GM12878 (cell line): Measurements from ENCODE around the gene GALNT18. TPM values are rescaled to one million over a fixed set of nuclear protein-coding genes. Genes with fewer than 3 reads are reported as not detected.

Source experiments
- ATAC-seq: fragments of 200-7000 bp; cut with Tn5 transposase; 3 replicates; pipeline ENCODE4 v1.9.1; 2020; ENCODE audit warnings: mild to moderate bottlenecking, moderate library complexity
- BruUV-seq: library from RNA; stranded (reverse); fragments of 400-500 nt; replicated peaks from 2 replicates; lab custom pipeline; 2021; lab: Mats Ljungman, UMichigan
- CTCF ChIA-PET: fragments of 300-600 bp; sonication (Branson Sonifier 250); formaldehyde crosslinking; extraction: SDS; loops from one replicate; lab custom pipeline; 2021; ENCODE audit warnings: inconsistent platforms; lab: Yijun Ruan, JAX
- POLR2A ChIA-PET: fragments of 350-600 bp; formaldehyde crosslinking; extraction: SDS; loops from one replicate; lab custom pipeline; 2021; ENCODE audit warnings: inconsistent platforms; lab: Charles Lee
- RAD21 ChIA-PET: fragments of 300-600 bp; sonication (Branson Sonifier 250); formaldehyde crosslinking; loops from one replicate; lab custom pipeline; 2023; ENCODE audit warnings: antibody characterized with exemption; ENCODE audit not compliant: unreplicated experiment; lab: Charles Lee
- SMC1A ChIA-PET: fragments of 300-600 bp; sonication (Branson Sonifier 250); formaldehyde crosslinking; loops from one replicate; lab custom pipeline; 2023; ENCODE audit not compliant: unreplicated experiment, uncharacterized antibody; lab: Charles Lee
- DNase-seq: peaks from one replicate; pipeline ENCODE4 v3.0.0-alpha.2; 2011; ENCODE audit warnings: low read depth, low spot score
- FAIRE-seq: peaks from 3 replicates; lab custom pipeline; 2011; peaks lifted over from hg19 to GRCh38; lab: Jason Lieb, UNC
- H2AFZ ChIP-seq: 2 replicates; pipeline ENCODE4 v1.6.0; 2011; ENCODE audit warnings: low read depth, low read length, control low read depth; ENCODE audit not compliant: control insufficient read depth
- H3K27ac ChIP-seq: 2 replicates; pipeline ENCODE4 v1.5.1; 2011; ENCODE audit warnings: control low read depth; ENCODE audit not compliant: control insufficient read depth, insufficient read depth
- H3K27me3 ChIP-seq, 2 experiments: replicated peaks in 1 of 2; 2 replicates each; pipeline versions ENCODE4 v1.6.0 to v1.6.1; 2011; ENCODE audit warnings: low read length in 1 of 2; ENCODE audit not compliant: control insufficient read depth in 2 of 2, insufficient read depth in 2 of 2
- H3K36me3 ChIP-seq, 2 experiments: 2 replicates each; pipeline ENCODE4 v1.5.1; 2011; ENCODE audit warnings: low read length in 1 of 2; ENCODE audit not compliant: control insufficient read depth in 2 of 2, insufficient read depth in 2 of 2
- H3K4me1 ChIP-seq: 2 replicates; pipeline ENCODE4 v1.6.1; 2011; ENCODE audit warnings: mild to moderate bottlenecking, low read length, moderate library complexity, mixed read lengths; ENCODE audit not compliant: control insufficient read depth, insufficient read depth
- H3K4me2 ChIP-seq: 2 replicates; pipeline ENCODE4 v1.6.0; 2011; ENCODE audit warnings: control low read depth; ENCODE audit not compliant: control insufficient read depth, insufficient read depth
- H3K4me3 ChIP-seq: fragments of 200-600 bp; sonication (generic); 2 replicates; pipeline ENCODE4 v1.5.1; 2016
- H3K79me2 ChIP-seq: 2 replicates; pipeline ENCODE4 v1.6.0; 2011; ENCODE audit warnings: low read length; ENCODE audit not compliant: control insufficient read depth, insufficient read depth
- H3K9ac ChIP-seq: 2 replicates; pipeline ENCODE4 v1.8.0; 2011; ENCODE audit warnings: low read length, control low read depth, mixed read lengths; ENCODE audit not compliant: control insufficient read depth, insufficient read depth
- H3K9me3 ChIP-seq: replicated peaks from 3 replicates; pipeline ENCODE4 v1.5.1; 2011; ENCODE audit warnings: mild to moderate bottlenecking, low read length; ENCODE audit not compliant: control insufficient read depth, insufficient read depth
- H4K20me1 ChIP-seq: 2 replicates; pipeline ENCODE4 v1.6.0; 2011; ENCODE audit not compliant: control insufficient read depth, insufficient read depth
- ATF3 ChIP-seq: IDR thresholded peaks from 2 replicates; pipeline ENCODE4 v1.6.1; 2011; ENCODE audit warnings: low read depth, mild to moderate bottlenecking, low read length, moderate library complexity, borderline replicate concordance; ENCODE audit errors: extremely low read depth
- BRCA1 ChIP-seq: IDR thresholded peaks from 2 replicates; pipeline ENCODE4 v1.6.1; 2011; ENCODE audit warnings: low read depth, low read length, improper control_type of control experiment
- CREB1 ChIP-seq: IDR thresholded peaks from 2 replicates; pipeline ENCODE4 v1.6.1; 2012; ENCODE audit warnings: low read depth, mild to moderate bottlenecking, inconsistent platforms
- GATAD2B ChIP-seq: fragments of 450-650 bp; conservative IDR thresholded peaks from 2 replicates; pipeline ENCODE4 v1.6.1; 2017; ENCODE audit warnings: low read depth, mild to moderate bottlenecking, moderate library complexity
- MEF2B ChIP-seq: fragments of 450-650 bp; IDR thresholded peaks from 2 replicates; pipeline ENCODE4 v1.6.1; 2018; ENCODE audit warnings: mild to moderate bottlenecking, moderate library complexity; ENCODE audit not compliant: partially characterized antibody, poor library complexity, severe bottlenecking
- MYC ChIP-seq: IDR thresholded peaks from 2 replicates; pipeline ENCODE4 v1.6.1; 2011; ENCODE audit warnings: mild to moderate bottlenecking, low read length, moderate library complexity, inconsistent platforms; ENCODE audit not compliant: insufficient read depth, insufficient replicate concordance, insufficient read length, severe bottlenecking
- NRF1 ChIP-seq: conservative IDR thresholded peaks from 2 replicates; pipeline ENCODE4 v1.6.1; 2011; ENCODE audit warnings: mild to moderate bottlenecking, low read depth, low read length, improper control_type of control experiment
- SUZ12 ChIP-seq: fragments of 200-600 bp; sonication (generic); IDR thresholded peaks from one replicate; pipeline ENCODE4 v1.6.1; 2018; ENCODE audit warnings: antibody characterized with exemption, mild to moderate bottlenecking; ENCODE audit not compliant: unreplicated experiment
- WGBS: methylation state at CpG from one replicate; pipeline ENCODE4 v1.1.6; 2016; ENCODE audit warnings: low lambda C conversion rate; ENCODE audit not compliant: insufficient replicate concordance, insufficient coverage; ENCODE audit errors: missing lambda C conversion rate; 5-methylcytosine and 5-hydroxymethylcytosine counted together
- in situ Hi-C: fragments of 300-500 bp; cut with MboI; formaldehyde crosslinking; loops from 9 replicates; pipeline ENCODE4 v1.14.3; 2018; ENCODE audit warnings: mixed read lengths
- intact Hi-C: fragments of 100-400 bp; cut with micrococcal nuclease; formaldehyde crosslinking; loops from one replicate; pipeline ENCODE4 v1.14.2; 2022; ENCODE audit not compliant: unreplicated experiment
- polyA plus RNA-seq, 11 experiments: library from polyadenylated mRNA; depleted of rRNA in 4 of 11; unstranded in 6 of 11; stranded (reverse) in 5 of 11; fragments of >200 nt; fragmentation: Nextera tagmentation in 4 of 11; fragmentation: Illumina TruSeq in 1 of 11; extraction: Ambion mirVana in 4 of 11; extraction: Trizol in 1 of 11; gene quantifications; 1 replicate in 1 of 11; 2 replicates in 10 of 11; pipeline versions ENCODE4 v1.2.1 to v1.2.3, GENCODE V29; 2011 to 2016; ENCODE audit warnings: inconsistent platforms in 2 of 11, missing spikeins in 2 of 11, low read depth in 1 of 11
- total RNA-seq, 4 experiments: library from RNA; depleted of rRNA in 3 of 4; stranded (reverse); fragments of >200 nt in 3 of 4; fragmentation: Illumina TruSeq in 1 of 4; extraction: Trizol in 1 of 4; gene quantifications; 2 replicates each; pipeline versions ENCODE4 v1.2.1 to v1.2.3, GENCODE V29; 2013 to 2021

The GALNT18 gene
- total and polyA plus RNA-seq, 10 of the 15 experiments (the other 5 are each of a cell fraction or from before 2014, with no cell fraction given): 1.2 to 14.2 (median 6.3) TPM

DNA sequence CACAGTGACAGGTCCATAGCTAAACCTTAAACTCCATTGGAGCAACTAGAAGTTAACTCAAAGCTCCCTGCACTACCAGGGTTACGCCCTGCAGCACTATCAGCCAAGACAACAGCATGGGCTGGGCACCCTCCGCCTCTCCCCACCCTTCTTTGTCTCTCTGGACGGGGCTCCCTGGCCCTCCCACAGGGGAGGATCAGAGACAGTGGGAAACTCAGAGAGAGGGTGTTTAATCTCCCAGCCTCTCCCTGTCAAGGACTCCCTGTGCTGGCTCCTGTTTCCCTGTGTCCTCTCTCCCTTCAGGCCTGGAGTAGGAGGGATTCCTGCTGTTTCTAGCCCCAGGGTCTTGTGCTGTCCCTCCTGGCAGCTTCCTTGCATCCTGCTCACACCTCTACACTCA is 211.9 kb downstream of the GALNT18 start (continued):
- TF ChIP-seq MYC (no peak), BRCA1 (no peak)

DNA sequence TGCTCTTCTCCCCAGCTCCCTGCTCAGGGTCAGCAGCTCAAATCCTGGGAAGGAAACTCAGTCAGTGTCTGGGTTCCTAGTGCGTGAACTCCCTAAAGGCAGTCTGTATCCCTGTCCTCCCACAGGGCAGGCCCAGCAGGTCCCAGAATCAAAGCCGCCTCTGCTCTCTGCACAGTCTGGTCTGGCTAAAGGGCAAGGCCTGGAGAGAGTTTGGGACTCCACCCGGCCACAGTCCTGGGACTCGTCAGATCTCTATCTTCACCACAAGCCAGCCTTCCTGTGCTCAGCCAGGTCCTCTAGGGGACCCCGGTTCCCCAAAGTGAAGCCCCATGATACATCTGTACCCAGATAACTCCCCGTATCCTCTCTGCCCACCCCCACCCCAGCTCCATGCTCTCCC is 212.6 kb downstream of the GALNT18 start:
- RAD21 ChIA-PET: no interaction called here
- peak; percentile 44; the same call in 1 of the 3 replicates for ATAC-seq
- peaks cover 5% of the 10 kb centered on the region; the same call in 1 of the 2 replicates for H3K4me1 ChIP-seq
- H3K36me3 ChIP-seq: no peaks in the 10 kb centered on the region
- no peak for DNase-seq
- in situ Hi-C loops (no loop called here), intact Hi-C loops (no loop called here)
- H3K4me2 ChIP-seq: no peak overlapping the region
- H4K20me1 ChIP-seq: no peaks in the 10 kb centered on the region
- FAIRE-seq: no peak
- H3K9ac ChIP-seq: no peak overlapping the region
- POLR2A ChIA-PET: interaction anchor here (0.6 to 1.0 kb wide), 2 partner anchors 12 to 873 kb away, joined by 3 to 4 read pairs; no protein-coding TSS in a partner anchor
- H3K4me3 ChIP-seq: no peak overlapping the region
- no peaks in the 10 kb centered on the region for H3K9me3 ChIP-seq
- SMC1A ChIA-PET: no interaction called here
- BruUV-seq: no TSS peak
- 18% methylated on average over 6 of the region's 6 CpGs for WGBS
- H3K79me2 ChIP-seq: no peaks in the 10 kb centered on the region
- CTCF ChIA-PET: interaction anchor here (0.6 kb wide), 1 partner anchor 468 kb away, joined by 3 read pairs; no protein-coding TSS in a partner anchor
- no peak overlapping the region for H2AFZ ChIP-seq
- no peaks in the 10 kb centered on the region for H3K27me3 ChIP-seq
- no peak overlapping the region for H3K27ac ChIP-seq
- no peak for TF ChIP-seq GATAD2B
- TF ChIP-seq NRF1: no peak
- no peak for TF ChIP-seq MEF2B
- TF ChIP-seq ATF3: no peak
- TF ChIP-seq SUZ12: no peak
- no peak for TF ChIP-seq CREB1
- TF ChIP-seq, all 136 proteins: peak for 0
